GM21381 (cell line): ENCODE data around the gene KCNQ2.

Experiments used
- ATAC-seq: cut with Tn5 transposase; IDR thresholded peaks from one replicate; pipeline ENCODE4 v1.9.1; 2021; ENCODE audit warnings: mild to moderate bottlenecking, moderate library complexity; ENCODE audit not compliant: unreplicated experiment

The KCNQ2 gene

GRCh38 chr20:63472862-63473390, 471 bp upstream of the KCNQ2 start:
- no peak for ATAC-seq

GRCh38 chr20:63471717-63471980, 806 bp downstream of the KCNQ2 start:
- no peak for ATAC-seq

- no peak for ATAC-seq
Observed at GRCh38 chr20:63471002-63471716, 1.3 kb downstream of the KCNQ2 start.

- ATAC-seq, result no peak
Observed at GRCh38 chr20:63470410-63470809, 2.0 kb downstream of the KCNQ2 start.

- ATAC-seq, result no peak
Observed at GRCh38 chr20:63469713-63470101, 2.7 kb downstream of the KCNQ2 start.

DNA sequence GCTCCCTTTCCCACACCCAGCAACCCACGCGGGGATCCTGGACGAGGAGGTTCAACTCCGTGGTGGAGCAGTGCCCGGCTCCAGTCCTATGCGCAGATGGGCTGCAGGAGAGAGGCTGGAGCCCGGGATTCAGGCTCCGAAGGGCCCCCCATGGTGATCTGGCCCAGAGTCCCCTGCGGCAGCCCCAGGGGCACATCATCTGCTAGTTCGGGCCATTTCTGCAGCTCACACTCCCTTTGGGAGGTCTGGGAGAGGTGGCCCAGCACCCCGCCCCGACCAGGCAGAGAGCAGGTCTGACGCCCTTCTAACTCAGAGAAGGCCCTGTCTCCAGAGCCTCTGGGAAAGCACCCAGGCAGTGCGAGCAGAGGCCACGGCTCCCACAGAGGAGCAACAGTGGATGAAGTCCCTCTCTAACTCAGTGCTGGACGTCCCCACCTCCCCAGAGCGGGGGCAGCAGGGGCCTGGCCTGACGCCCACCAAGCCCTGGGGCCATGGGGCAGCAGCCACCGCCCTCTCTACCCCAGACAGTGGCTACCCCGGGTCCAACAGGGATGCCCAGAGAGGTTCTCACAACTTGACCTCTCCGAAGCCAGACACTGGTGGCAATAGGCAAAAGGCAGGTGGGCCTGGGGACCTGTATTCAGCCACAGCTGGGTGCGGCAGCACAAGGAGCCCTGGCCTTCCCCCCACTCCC, 3.3 kb downstream of the KCNQ2 start:
- no peak for ATAC-seq

GRCh38 chr20:63468421-63468820, 4.0 kb downstream of the KCNQ2 start:
- ATAC-seq, result no peak

GRCh38 chr20:63467294-63468083, 5.0 kb downstream of the KCNQ2 start:
- no peak for ATAC-seq

GRCh38 chr20:63466861-63467260, 5.6 kb downstream of the KCNQ2 start:
- ATAC-seq, result no peak

DNA sequence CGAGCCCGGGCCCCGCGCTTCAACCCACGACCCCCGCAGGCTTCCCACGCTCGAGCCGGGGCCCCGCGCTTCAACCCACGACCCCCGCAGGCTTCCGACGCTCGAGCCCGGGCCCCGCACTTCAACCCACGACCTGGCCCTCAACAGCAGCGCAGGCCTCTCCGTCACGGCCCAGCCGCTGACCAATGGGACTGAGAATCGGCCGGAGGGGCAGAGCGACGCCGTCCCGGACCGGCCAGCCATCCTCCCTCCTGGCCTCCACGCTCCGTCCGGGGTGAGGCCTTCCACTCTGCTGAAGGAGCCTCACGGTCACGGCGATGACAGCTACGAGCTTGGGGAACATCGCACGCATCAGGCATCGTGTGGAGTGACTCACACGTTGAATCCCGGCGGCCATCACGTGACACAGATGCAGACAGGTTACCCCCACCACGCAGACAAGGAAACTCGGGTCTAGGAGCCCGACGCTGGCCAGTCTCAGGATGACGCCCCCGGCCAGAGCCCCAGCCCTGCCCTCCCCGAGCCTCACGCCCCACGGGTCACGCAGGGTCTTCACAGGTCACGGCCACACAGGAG, 6.1 kb downstream of the KCNQ2 start:
- no peak for ATAC-seq

- no peak for ATAC-seq
Observed at GRCh38 chr20:63465380-63466249, 6.8 kb downstream of the KCNQ2 start.

DNA sequence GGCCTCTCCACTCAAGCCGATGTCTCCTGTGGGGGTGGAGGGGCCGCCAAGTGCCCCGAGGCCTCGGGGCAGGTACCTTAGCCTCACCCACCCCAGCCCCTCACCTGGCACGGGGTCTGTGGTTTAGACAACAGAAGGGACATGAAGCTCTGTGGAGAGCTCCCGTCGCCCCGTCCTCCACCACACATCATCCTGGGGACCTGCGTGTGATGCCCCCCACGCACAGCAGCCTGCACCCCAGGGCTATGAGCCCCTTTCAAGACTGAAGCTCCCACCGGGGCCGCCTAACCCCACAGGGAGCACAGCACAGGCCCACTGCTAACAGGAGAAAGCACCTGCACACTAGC, 8.2 kb downstream of the KCNQ2 start:
- ATAC-seq, result no peak

DNA sequence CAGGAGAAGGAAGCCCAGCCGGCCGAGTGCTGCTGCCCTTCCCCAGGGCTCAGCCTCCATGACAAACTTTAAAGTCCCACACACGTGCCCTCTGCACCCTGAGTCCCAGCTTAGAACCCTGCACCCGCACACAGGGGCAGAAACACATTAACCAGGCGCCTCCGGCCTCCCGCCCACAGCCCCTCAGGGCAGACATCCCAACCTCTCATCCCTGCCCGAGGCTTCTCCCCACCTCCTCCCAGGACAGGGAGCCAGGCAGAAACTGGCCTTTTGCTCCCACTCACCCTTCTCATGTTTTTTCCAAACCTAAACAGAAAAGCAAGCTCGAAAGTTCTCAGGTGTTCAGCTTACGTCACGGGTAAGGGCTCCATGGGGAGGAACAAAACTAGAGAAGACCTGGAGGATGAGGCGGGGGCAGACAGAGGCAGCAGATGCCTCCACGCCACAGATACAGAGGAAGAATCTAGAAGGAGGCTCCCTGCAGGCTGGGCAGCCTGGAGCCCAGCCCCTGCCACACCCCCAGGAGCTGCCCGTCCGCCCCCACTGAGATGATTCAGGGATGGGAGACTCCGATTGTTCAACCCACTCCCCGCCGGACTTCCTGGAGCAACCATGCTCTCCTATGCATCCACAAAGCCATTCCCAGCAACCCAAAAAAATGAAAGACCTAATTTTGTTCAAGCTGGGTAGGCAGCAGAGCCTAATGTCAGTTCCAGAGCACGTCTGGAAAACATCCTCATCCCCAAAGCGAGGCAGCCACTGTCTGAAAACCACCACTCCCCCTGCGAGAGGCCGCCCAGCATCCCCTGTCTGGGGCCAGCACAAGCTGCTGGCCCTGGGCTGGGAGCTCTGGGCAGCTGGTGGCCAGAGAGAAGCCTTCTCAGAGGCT, 8.8 kb downstream of the KCNQ2 start:
- ATAC-seq, result no peak

GRCh38 chr20:63462244-63462643, 10.2 kb downstream of the KCNQ2 start:
- ATAC-seq, result no peak

DNA sequence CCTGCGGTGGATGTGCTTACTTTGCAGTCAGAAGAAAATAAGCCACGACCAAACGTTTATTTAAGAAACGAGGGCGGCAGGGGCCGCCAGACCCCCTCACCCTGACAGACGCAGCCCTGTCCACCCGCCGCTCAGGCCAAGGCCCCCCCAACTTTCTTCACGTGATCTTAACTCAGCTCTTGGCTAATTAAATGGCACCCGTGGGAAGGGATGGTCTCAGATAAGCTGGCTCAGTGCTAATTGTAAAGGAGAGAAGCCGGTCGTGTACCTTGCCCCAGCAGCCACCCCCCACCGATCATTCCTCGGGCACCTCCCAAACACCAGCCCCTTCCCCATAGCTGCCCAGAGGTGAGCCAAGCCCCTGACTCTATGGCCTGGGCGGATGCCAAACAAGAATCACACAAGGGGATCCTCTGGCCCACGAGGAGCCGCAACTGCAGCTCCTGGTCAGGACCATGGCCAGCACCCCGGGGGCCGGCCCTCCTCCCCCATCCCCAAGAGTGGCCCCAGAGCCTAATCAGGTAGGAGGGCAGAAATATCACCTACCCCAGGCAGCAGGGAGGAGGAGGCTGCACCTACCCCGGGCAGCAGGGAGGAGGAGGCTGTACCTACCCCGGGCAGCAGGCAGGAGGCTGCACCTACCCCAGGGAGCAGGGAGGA, 11.2 kb downstream of the KCNQ2 start:
- no peak for ATAC-seq

DNA sequence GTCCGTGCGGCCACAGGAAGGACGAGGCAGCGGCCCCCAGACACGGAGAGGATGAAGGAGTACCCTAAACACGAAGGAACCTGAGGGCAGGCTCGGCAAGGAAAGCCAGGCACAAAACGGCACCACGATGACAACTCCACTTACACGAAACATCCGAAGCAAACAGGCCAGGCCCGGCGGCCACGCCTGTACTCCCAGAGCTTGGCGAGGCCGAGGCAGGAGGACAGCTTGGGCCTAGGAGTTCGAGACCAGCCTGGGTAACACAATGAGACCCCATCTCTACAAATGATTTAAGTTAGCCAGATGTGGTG, 13.4 kb downstream of the KCNQ2 start:
- no peak for ATAC-seq

GRCh38 chr20:63458170-63459069, 14.0 kb downstream of the KCNQ2 start:
- no peak for ATAC-seq

DNA sequence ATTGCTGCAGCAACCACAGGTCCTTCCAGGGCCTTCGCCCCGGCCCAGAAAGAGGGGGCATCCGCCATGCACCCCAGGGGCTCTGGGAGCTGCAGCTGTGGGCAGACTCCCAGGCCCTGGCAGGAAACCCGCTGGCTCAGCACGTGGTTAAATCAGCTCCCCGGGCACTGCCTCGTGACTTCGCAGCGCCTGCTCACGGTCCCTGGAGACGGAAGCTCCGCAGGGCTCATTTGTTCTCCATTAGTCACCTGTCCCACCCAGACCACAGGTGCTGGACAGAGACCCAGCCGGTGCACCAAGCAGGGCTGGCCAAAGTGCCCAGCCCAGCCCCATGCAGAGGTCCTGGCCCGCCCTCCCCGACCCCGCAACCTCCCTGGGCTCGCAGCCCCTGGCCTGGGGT, 14.7 kb downstream of the KCNQ2 start:
- no peak for ATAC-seq
